Activated naive CD4-positive, alpha-beta T cell treated with Interleukin-2 at 50 U/mL for 16 hours (primary cell): ENCODE measurements around the gene BRSK2.

Experiments
- DNase-seq: peaks from one replicate; pipeline ENCODE4 v3.0.0-alpha.2; 2020

Gene BRSK2

GRCh38 chr11:1484695-1485503, 95.2 kb downstream of the BRSK2 start:
- no peak for DNase-seq

GRCh38 chr11:1485504-1485885, 95.8 kb downstream of the BRSK2 start:
- DNase-seq = no peak

GRCh38 chr11:1486054-1486825, 96.5 kb downstream of the BRSK2 start, which contains the start of gene MOB2:
Gene MOB2 (minus strand): TSS chr11:1486779. CDS start chr11:1486556, 223 bp downstream.
- no peak for DNase-seq

GRCh38 chr11:1487091-1487850, 97.5 kb downstream of the BRSK2 start:
- no peak for DNase-seq

- no peak for DNase-seq
Observed at GRCh38 chr11:1487851-1488574, 98.3 kb downstream of the BRSK2 start.

GRCh38 chr11:1488575-1489180, 98.9 kb downstream of the BRSK2 start:
- DNase-seq = no peak

GRCh38 chr11:1490651-1491050, 100.9 kb downstream of the BRSK2 start:
- DNase-seq = no peak

GRCh38 chr11:1491379-1491778, 101.6 kb downstream of the BRSK2 start:
- DNase-seq = no peak

- DNase-seq = no peak
Observed at GRCh38 chr11:1493650-1494244, 104.0 kb downstream of the BRSK2 start.

- no peak for DNase-seq
Observed at GRCh38 chr11:1494650-1495049, 104.9 kb downstream of the BRSK2 start.

- DNase-seq = no peak
Observed at GRCh38 chr11:1496091-1496760, 106.5 kb downstream of the BRSK2 start.

GRCh38 chr11:1496761-1497095, 107.0 kb downstream of the BRSK2 start:
- no peak for DNase-seq

- no peak for DNase-seq
Observed at GRCh38 chr11:1497600-1497999, 107.9 kb downstream of the BRSK2 start.

- no peak for DNase-seq
Observed at GRCh38 chr11:1498262-1498661, 108.5 kb downstream of the BRSK2 start.

- no peak for DNase-seq
Observed at GRCh38 chr11:1499261-1499890, 109.6 kb downstream of the BRSK2 start.

GRCh38 chr11:1499899-1500298, 110.2 kb downstream of the BRSK2 start:
- no peak for DNase-seq

- DNase-seq = no peak
Observed at GRCh38 chr11:1500466-1501420, 111.0 kb downstream of the BRSK2 start.

GRCh38 chr11:1501421-1502167, 111.9 kb downstream of the BRSK2 start:
- no peak for DNase-seq
